ENCODE measurements around the gene ZBTB46.

ZBTB46 gene

DNA sequence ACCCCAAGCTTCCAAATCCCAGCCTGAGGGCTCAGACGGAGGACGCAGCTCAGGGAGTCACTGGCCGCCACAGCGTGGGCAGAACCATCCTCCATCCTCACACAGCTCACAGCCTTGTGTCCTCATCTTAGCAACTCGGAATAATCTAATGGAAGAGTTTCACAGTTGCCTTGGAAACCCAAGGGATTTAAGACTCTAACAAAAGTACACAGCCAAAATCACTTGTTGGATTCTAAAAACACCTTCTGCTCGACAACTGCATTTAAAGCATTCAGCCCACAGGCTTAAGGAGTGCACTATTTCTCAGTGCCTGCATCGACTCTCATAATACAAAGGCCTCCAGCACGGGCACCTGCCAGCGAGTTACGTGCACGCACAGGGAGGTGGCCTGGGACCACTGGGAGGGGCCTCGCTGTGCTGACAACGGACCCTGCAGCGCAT, 45.4 kb downstream of the ZBTB46 start:
- TF ChIP-seq, protein P1, sequence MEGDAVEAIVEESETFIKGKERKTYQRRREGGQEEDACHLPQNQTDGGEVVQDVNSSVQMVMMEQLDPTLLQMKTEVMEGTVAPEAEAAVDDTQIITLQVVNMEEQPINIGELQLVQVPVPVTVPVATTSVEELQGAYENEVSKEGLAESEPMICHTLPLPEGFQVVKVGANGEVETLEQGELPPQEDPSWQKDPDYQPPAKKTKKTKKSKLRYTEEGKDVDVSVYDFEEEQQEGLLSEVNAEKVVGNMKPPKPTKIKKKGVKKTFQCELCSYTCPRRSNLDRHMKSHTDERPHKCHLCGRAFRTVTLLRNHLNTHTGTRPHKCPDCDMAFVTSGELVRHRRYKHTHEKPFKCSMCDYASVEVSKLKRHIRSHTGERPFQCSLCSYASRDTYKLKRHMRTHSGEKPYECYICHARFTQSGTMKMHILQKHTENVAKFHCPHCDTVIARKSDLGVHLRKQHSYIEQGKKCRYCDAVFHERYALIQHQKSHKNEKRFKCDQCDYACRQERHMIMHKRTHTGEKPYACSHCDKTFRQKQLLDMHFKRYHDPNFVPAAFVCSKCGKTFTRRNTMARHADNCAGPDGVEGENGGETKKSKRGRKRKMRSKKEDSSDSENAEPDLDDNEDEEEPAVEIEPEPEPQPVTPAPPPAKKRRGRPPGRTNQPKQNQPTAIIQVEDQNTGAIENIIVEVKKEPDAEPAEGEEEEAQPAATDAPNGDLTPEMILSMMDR (IDR thresholded peaks at IDR 0.05; ENCODE audit: extremely low read depth, missing control alignments) = no peak
- no peak for DNase-seq (ENCODE audit: low spot score)

DNA sequence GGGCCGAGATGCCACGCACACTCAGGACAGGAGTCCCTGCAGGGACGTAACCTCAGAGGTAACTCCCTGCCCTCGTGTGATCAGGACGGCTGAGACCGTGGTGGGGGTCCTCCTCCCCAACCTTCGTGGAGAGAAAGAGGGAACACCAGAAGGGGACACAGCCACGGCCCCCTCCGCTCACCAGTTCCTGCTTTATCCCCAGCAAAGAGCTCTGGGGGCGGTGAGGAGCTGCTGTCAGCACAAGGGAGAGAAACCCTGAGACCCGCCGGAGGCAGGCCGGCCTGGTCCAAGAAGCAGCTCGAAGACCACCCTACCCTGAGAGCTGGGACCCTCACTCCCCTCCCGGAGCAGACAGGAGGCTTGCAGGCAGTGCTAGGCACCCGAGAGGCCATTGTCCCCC, 47.1 kb downstream of the ZBTB46 start:
- TF ChIP-seq, protein P1 (IDR thresholded peaks at IDR 0.05; ENCODE audit: extremely low read depth, missing control alignments) = no peak
- DNase-seq (ENCODE audit: low spot score) = no peak

DNA sequence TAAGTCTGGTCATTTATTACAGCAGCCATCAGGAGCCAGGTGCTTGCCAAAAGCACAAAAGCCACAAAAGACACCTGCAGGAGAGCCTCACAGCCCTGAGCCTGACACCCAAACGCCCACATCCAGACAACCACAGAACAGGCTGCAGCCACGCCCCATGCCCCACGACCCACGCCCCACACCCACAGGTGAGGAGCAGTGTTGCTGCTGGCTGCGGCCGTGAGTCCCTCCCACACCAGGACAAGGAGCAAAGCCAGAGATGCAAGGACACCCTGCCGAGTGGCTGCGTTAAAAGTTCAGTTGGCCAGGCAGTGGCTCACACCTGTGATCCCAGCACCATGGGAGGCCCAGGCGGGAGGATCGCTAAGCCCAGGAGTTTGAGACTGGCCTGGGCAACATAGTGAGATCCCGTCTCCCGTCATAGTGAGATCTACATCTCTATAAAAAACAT, 48.5 kb downstream of the ZBTB46 start:
- DNase-seq (ENCODE audit: low spot score) = no peak
- TF ChIP-seq, protein P1 (IDR thresholded peaks at IDR 0.05; ENCODE audit: extremely low read depth, missing control alignments) = no peak

DNA sequence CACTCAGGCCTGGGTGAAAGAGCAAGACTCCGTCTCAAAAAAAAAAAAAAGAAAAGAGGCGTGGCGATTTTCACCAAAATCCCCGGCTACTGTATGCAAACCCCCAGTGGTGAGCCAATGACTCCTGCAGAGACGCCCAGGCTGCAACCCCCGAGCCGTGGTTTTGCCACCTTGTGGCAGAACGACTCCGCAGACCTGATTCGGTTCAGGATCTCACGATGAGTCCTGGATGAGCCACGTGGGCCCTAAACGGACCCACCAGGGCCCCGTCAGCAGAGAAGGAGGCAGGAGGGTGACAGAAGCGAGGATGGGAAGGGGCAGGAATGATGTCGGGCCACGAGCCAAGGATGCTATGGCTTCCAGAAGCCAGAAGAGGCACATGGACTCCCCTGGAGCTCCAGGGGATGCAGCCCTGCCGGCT, 49.0 kb downstream of the ZBTB46 start:
- TF ChIP-seq, protein P1 (IDR thresholded peaks at IDR 0.05; ENCODE audit: extremely low read depth, missing control alignments) = no peak
- DNase-seq (ENCODE audit: low spot score) = no peak

DNA sequence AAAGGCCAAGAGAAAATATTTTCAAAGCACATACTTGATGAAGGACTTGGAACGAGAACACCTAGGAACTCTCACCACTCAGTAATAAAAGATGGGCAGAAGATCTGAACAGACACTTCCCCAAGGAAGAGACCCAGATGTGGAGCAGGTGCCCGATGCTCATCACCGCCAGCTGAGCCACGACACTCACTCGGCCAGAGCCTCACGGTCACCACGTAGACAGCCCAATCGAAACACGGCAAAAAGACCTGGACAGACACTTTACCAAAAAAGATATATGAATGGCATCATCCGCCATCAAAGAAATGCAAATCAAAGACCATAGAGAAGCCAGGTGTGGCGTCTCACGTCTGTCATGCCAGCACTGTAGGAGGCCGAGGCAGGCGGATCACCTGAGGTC, 49.9 kb downstream of the ZBTB46 start:
- no peak for DNase-seq (ENCODE audit: low spot score)
- TF ChIP-seq, protein P1 (IDR thresholded peaks at IDR 0.05; ENCODE audit: extremely low read depth, missing control alignments) = no peak

DNA sequence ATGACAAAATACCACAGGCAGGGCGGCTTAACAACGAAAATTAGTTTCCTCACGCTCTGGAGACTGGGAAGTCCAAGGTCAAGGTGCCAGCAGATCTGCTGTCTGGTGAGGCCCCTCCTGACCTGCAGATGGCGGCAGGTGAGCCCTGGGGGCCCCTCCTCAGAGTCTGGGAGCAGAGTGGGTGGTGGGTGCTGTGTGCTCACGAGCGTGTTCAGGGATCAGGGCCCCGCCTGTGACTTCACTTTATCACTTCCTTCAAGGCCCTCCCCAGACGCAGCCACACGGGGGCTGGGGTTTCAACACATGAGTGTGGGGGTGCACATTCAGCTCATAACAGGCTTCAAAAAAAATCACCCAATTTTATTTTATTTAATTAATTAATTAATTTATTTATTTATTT, 52.2 kb downstream of the ZBTB46 start:
- TF ChIP-seq, protein P1 (IDR thresholded peaks at IDR 0.05; ENCODE audit: extremely low read depth, missing control alignments) = no peak
- no peak for DNase-seq (ENCODE audit: low spot score)

DNA sequence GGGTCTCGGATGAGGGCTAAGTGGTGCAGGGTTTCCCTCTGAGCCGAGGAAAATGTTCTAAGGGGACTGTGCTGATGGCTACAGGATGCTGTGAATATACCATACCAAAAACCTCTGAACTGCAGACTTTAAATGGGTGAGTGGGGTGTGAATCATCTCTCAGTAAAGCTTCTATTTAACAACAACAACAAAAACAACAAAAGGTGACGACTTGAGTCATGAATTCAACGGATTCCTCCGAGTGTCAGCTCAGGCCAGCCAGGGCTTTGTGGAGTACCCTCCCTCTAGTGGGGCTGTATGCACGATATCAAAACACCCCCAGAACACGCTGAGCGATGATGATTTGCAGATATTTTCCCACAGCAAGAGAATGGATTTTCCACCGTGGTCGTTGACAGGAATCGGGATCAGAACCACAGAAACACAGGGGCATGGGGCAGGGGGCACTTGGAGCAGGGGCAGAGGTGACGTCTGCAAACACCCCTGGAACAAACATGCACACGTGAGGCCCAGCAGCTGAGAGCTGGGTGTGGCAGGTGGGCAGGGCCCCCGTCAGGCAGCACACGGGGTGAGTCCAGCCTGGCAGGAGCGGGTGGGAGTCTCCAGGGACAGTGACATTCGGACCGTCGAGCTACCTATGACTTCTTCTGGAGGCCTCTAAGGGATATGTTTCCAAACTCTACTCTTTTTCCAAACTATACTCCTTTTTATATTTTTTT, 52.9 kb downstream of the ZBTB46 start:
- TF ChIP-seq, protein P1 (IDR thresholded peaks at IDR 0.05; ENCODE audit: extremely low read depth, missing control alignments) = no peak
- DNase-seq (ENCODE audit: low spot score) = no peak
